ENCODE data around the gene SNORC. TPM values are rescaled to one million over a fixed set of nuclear protein-coding genes. Genes with fewer than 3 reads are reported as not detected.

Gene SNORC
- total RNA-seq, 4 donors from 2014 or later, result 6.9 to 24.0 (median 10.7) TPM

DNA sequence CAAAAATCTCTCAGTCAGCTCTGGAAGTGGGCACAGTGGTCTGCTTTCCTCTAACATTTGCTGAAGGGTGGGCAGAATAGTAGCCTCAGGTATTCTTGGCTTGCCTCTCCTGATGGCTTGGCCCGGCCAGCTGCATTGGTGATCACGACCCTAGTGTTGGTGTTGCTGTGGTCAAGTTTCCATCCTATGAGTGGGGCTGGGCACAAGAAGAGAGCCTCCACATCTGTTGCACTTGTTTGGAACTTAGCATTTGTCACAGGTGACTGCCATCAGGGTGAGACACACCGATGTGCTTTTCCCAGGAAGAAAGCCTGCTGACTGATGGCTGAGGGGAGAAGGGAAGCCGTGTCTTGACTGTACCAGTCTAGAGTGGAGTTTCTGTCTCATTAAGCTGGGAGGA is 33.1 kb upstream of the SNORC start:
- Histone ChIP-seq H3K4me3 (no peak overlapping the region), H3K27ac (no peak overlapping the region), H3K9me3 (no peaks in the 10 kb centered on the region), H3K27me3 (no peaks in the 10 kb centered on the region), H3K4me1 (peaks cover 0 to 31% (median 12%) of the 10 kb centered on the region in 4 donors), H3K36me3 (peaks cover 0 to 82% (median 12%) of the 10 kb centered on the region in 3 donors)
- TF ChIP-seq POLR2A (IDR thresholded peaks at IDR 0.05) (no peak), EP300 (IDR thresholded peaks at IDR 0.05) (no peak)
- TF ChIP-seq, protein P1, sequence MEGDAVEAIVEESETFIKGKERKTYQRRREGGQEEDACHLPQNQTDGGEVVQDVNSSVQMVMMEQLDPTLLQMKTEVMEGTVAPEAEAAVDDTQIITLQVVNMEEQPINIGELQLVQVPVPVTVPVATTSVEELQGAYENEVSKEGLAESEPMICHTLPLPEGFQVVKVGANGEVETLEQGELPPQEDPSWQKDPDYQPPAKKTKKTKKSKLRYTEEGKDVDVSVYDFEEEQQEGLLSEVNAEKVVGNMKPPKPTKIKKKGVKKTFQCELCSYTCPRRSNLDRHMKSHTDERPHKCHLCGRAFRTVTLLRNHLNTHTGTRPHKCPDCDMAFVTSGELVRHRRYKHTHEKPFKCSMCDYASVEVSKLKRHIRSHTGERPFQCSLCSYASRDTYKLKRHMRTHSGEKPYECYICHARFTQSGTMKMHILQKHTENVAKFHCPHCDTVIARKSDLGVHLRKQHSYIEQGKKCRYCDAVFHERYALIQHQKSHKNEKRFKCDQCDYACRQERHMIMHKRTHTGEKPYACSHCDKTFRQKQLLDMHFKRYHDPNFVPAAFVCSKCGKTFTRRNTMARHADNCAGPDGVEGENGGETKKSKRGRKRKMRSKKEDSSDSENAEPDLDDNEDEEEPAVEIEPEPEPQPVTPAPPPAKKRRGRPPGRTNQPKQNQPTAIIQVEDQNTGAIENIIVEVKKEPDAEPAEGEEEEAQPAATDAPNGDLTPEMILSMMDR (IDR thresholded peaks at IDR 0.05), result no peak
- WGBS, 2 donors, result 89 to 96% methylated on average over 4 of the region's 4 CpGs
- DNase-seq (ENCODE audit: low spot score in 2 of 2), result no peak

DNA sequence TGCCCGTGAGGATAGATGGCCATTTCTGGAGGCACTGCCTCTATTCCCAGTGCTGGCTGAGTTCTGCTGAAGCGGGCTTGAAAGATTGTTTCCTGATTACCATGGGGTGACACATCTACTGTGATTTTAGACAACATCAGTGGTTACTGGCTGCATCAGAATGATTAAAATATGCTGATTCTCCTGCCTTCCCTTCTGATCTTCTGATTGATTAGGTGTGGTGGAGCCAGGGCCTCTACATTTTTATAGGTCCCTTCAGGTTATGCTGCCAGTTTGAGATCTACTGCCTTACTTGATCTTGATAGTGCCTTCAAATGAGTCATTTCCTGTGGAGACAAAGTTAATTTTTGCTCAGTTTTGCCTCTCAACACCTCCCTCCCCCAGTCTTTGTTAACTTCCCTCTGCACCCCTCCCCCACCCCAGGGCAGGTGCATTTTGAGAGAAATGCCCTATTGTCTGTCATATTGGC is 31.6 kb upstream of the SNORC start:
- no peaks in the 10 kb centered on the region for H3K27me3 ChIP-seq
- 72 to 77% methylated on average over 2 of the region's 2 CpGs for WGBS, 2 donors
- TF ChIP-seq POLR2A (IDR thresholded peaks at IDR 0.05) (no peak), EP300 (IDR thresholded peaks at IDR 0.05) (no peak)
- TF ChIP-seq, protein P1 (IDR thresholded peaks at IDR 0.05), result no peak

DNA sequence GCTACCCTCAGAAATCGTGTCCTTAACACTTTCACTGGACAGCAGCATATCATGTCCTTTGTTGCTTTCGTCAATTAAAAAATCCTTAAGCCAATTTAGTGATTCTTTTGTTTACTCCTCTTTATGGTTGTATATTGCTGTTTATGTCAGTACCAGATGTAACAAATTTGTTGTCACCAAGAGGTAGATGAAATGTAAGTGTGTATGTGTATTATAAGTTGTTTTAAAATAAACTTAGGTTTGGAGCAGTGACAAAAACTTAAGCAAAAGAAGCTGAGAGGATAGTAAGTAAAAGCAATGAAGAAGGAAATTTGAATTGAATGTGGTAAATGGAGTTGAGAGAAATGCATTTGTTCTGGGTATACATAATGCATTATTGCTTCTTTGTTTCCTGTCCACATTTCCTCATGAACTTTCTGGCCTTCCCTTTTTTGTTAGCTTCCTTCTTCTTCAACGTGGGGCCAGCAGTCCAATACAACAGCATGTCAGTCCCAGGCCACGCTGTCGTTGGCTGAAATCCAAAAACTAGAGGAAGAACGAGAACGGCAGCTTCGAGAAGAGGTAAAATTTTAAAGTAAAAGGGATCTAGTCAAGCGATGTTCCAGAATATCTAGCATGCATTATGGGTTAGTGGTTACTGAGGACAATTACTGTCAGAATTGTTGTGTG is 30.5 kb upstream of the SNORC start:
- H3K4me1 ChIP-seq, result peaks cover 0 to 31% (median 12%) of the 10 kb centered on the region in 4 donors
- no peaks in the 10 kb centered on the region for H3K9me3 ChIP-seq
- H3K27ac ChIP-seq, result no peak overlapping the region
- peaks cover 0 to 76% (median 8%) of the 10 kb centered on the region in 3 donors for H3K36me3 ChIP-seq
- no peak overlapping the region for H3K4me3 ChIP-seq
- TF ChIP-seq, protein P1 (IDR thresholded peaks at IDR 0.05), result no peak
- peak in 1 of 2 donors; percentile 57 for TF ChIP-seq EP300 (IDR thresholded peaks at IDR 0.05)
- no peak for TF ChIP-seq POLR2A (IDR thresholded peaks at IDR 0.05)
- WGBS, 2 donors, result 29 to 30% methylated on average over 9 of the region's 9 CpGs
- peak; percentile 25 to 64 for DNase-seq (ENCODE audit: low spot score in 2 of 2)
- no peaks in the 10 kb centered on the region for H3K27me3 ChIP-seq

More for the DNA sequence above, 31.6 kb upstream of the SNORC start:
- Histone ChIP-seq H3K36me3 (peaks cover 0 to 76% (median 8%) of the 10 kb centered on the region in 3 donors), H3K4me1 (peaks cover 0 to 31% (median 12%) of the 10 kb centered on the region in 4 donors), H3K27ac (no peak overlapping the region), H3K4me3 (no peak overlapping the region), H3K9me3 (no peaks in the 10 kb centered on the region)
- DNase-seq (ENCODE audit: low spot score in 2 of 2), result no peak

DNA sequence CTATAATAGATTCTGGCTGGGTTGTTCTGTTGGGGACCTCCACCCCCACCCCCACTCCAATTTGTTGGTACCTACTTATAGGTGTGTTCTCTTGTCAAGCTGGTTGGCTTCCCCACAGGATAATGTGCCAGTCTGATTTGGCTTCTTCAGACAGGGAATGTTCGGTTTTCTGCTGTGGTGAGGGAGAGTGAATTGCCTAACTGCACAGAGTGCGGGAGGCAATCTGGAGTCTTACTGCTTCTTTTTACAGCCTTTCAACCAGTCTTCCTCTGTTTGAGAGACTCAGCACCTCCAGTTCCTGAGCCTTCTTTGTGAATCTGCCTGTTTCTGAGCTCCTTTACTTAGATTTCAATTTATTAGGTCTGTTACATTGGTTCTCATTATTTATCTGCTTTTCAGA is 27.4 kb upstream of the SNORC start:
- Histone ChIP-seq H3K36me3 (peaks cover 0 to 81% (median 22%) of the 10 kb centered on the region in 3 donors), H3K9me3 (no peaks in the 10 kb centered on the region), H3K27me3 (no peaks in the 10 kb centered on the region), H3K27ac (no peak overlapping the region), H3K4me1 (peaks cover 0 to 22% (median 11%) of the 10 kb centered on the region in 4 donors), H3K4me3 (no peak overlapping the region)
- WGBS, 2 donors, result 42 to 58% methylated on average over 2 of the region's 2 CpGs
- DNase-seq (ENCODE audit: low spot score in 2 of 2), result no peak
- TF ChIP-seq POLR2A (IDR thresholded peaks at IDR 0.05) (no peak), EP300 (IDR thresholded peaks at IDR 0.05) (no peak)
- TF ChIP-seq, protein P1 (IDR thresholded peaks at IDR 0.05), result no peak

DNA sequence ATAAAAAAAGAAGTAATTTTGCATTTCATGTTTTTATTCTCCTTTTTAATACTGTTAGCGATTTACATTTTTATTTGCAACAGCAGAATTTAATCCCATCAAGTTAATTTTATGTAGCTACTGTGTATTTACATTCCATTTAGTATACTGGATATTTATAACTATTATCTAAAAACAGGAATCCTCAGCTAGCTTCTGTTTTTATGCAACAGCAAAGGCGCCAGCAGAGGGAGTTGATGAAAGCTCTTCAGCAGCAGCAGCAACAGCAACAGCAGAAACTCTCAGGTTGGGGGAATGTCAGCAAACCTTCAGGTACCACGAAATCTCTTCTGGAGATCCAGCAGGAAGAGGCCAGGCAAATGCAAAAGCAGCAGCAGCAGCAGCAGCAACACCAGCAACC is 26.2 kb upstream of the SNORC start:
- Histone ChIP-seq H3K4me3 (no peak overlapping the region), H3K27ac (no peak overlapping the region), H3K36me3 (peaks cover 0 to 84% (median 34%) of the 10 kb centered on the region in 3 donors), H3K4me1 (peaks cover 0 to 12% (median 3%) of the 10 kb centered on the region in 4 donors), H3K27me3 (no peaks in the 10 kb centered on the region), H3K9me3 (no peaks in the 10 kb centered on the region)
- no peak for DNase-seq (ENCODE audit: low spot score in 2 of 2)
- TF ChIP-seq, protein P1 (IDR thresholded peaks at IDR 0.05), result no peak
- TF ChIP-seq EP300 (IDR thresholded peaks at IDR 0.05) (no peak), POLR2A (IDR thresholded peaks at IDR 0.05) (no peak)
- 85 to 91% methylated on average over 3 of the region's 3 CpGs for WGBS, 2 donors

Data from tibial nerve (tissue), 4 donors.